ENCODE results near the gene SWSAP1.

- TF ChIP-seq POLR2AphosphoS5 (IDR thresholded peaks at IDR 0.05) (no peak), CTCF (IDR thresholded peaks at IDR 0.05) (no peak)
These were observed 27.5 kb downstream of the SWSAP1 start for GRCh38 chr19:11401808-11402543.

All from stomach (tissue), 4 donors.